ENCODE results near the gene TPP1.

DNA sequence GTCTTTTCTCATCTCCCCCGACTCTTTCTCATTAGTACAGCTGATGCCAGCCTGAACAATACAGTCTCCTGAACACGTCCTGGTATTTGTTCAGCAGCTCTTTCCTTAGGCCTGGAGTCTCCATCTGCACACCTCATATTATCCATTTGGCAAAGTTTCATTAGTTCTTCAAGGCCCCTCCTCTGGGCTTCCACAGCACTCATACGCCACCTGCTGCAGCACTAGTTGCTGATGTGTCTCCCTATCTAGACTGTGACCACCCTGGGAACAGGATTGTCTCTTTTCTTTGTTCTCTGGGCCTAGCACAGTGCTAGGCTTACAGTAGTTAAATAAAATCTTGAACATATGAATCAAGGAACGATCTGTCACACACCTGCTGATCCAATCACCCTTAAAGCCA lies 19.2 kb upstream of the TPP1 start:
- TF ChIP-seq, protein P1, sequence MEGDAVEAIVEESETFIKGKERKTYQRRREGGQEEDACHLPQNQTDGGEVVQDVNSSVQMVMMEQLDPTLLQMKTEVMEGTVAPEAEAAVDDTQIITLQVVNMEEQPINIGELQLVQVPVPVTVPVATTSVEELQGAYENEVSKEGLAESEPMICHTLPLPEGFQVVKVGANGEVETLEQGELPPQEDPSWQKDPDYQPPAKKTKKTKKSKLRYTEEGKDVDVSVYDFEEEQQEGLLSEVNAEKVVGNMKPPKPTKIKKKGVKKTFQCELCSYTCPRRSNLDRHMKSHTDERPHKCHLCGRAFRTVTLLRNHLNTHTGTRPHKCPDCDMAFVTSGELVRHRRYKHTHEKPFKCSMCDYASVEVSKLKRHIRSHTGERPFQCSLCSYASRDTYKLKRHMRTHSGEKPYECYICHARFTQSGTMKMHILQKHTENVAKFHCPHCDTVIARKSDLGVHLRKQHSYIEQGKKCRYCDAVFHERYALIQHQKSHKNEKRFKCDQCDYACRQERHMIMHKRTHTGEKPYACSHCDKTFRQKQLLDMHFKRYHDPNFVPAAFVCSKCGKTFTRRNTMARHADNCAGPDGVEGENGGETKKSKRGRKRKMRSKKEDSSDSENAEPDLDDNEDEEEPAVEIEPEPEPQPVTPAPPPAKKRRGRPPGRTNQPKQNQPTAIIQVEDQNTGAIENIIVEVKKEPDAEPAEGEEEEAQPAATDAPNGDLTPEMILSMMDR (IDR thresholded peaks at IDR 0.05; ENCODE audit: low read depth, low read length, missing input control): no peak
- no peak for TF ChIP-seq YY1 (IDR thresholded peaks at IDR 0.05)
- no peak for TF ChIP-seq REST (IDR thresholded peaks at IDR 0.05)
- TF ChIP-seq GABPA (IDR thresholded peaks at IDR 0.05 in 1 of 2, conservative IDR thresholded peaks at IDR 0.05 in 1 of 2): no peak

All from liver (tissue), 3 donors.